Neuron (in vitro differentiated cells): ENCODE results near the gene USP17L18.
"Not testable (repeated sequence)": the region's sequence is repeated elsewhere in the genome, so short reads cannot be mapped to it uniquely, and the experiment has no call there.

Experiments used
- H2AFZ ChIP-seq: one replicate; pipeline ENCODE4 v1.6.1; 2013; ENCODE audit warnings: low read depth, mild to moderate bottlenecking, inconsistent platforms, low read length, moderate library complexity
- H3K27me3 ChIP-seq: one replicate; pipeline ENCODE4 v1.6.1; 2013; ENCODE audit warnings: low read length; ENCODE audit not compliant: insufficient read depth
- H3K36me3 ChIP-seq: one replicate; pipeline ENCODE4 v1.6.1; 2013; ENCODE audit warnings: low read length; ENCODE audit not compliant: insufficient read depth
- H3K4me1 ChIP-seq: one replicate; pipeline ENCODE4 v1.6.1; 2013; ENCODE audit warnings: low read length; ENCODE audit not compliant: insufficient read depth
- H3K4me3 ChIP-seq: 2 replicates; pipeline ENCODE4 v1.5.1; 2013; ENCODE audit warnings: mild to moderate bottlenecking, low read length, moderate library complexity
- H3K9me3 ChIP-seq: one replicate; pipeline ENCODE4 v1.6.1; 2013; ENCODE audit warnings: low read length

Gene USP17L18

DNA sequence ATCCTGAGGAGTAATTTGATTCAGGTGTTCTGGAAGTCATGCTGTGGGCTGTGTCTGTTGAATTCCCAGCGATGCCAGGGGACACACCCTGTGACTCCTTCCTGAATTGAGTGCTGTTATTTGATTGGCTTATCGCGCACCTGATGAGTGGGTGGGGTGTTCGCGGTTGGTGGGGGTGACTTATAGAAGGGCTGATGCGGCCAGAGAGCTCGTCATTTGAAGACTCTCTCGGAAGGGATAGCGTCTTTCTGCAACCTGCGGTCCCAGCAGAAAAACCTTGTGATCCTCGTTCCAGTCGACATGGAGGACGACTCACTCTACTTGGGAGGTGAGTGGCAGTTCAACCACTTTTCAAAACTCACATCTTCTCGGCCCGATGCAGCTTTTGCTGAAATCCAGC is 18.9 kb downstream of the USP17L18 start, which contains the start of gene USP17L22:
TSS of gene USP17L22 (plus strand) at position 301 of the 400 bp plus-strand sequence. CDS start at position 301, 0 bp downstream.
- not testable (repeated sequence) for H3K4me1 ChIP-seq, H3K4me3 ChIP-seq, H3K27me3 ChIP-seq, H3K36me3 ChIP-seq, H2AFZ ChIP-seq, H3K9me3 ChIP-seq

GRCh38 chr4:9271719-9272118 is 23.3 kb downstream of the USP17L18 start:
- not testable (repeated sequence) for H3K4me3 ChIP-seq, H3K36me3 ChIP-seq

More at GRCh38 chr4:9271719-9272118, 23.3 kb downstream of the USP17L18 start:
- H3K27me3 ChIP-seq, H3K4me1 ChIP-seq, H3K9me3 ChIP-seq, H2AFZ ChIP-seq: not testable (repeated sequence)
